Natural killer cell (primary cell): Measurements from ENCODE around the gene ASAP2. TPM values are rescaled to one million over a fixed set of nuclear protein-coding genes. Genes with fewer than 3 reads are reported as not detected.

Source experiments
- ATAC-seq, 3 donors: fragments of 150-1000 bp in 2 of 3; fragments of 200-7000 bp in 1 of 3; cut with Tn5 transposase; 1 replicate in 1 of 3; 2 replicates in 2 of 3; pipeline ENCODE4 v1.10.0; 2021; ENCODE audit warnings: mild to moderate bottlenecking in 2 of 3, moderate library complexity in 2 of 3
- DNase-seq, 2 donors: peaks; one replicate each; pipeline versions ENCODE4 v3.0.0 to v3.0.0-alpha.2; 2013 to 2021; ENCODE audit warnings: mixed read lengths in 1 of 2
- H3K27ac ChIP-seq: one replicate; pipeline ENCODE4 v1.5.1; 2013; ENCODE audit warnings: mild to moderate bottlenecking, low read length
- H3K27me3 ChIP-seq: one replicate; pipeline ENCODE4 v1.6.1; 2013; ENCODE audit warnings: low read length; ENCODE audit not compliant: control insufficient read depth, insufficient read depth
- H3K36me3 ChIP-seq: one replicate; pipeline ENCODE4 v1.6.1; 2013; ENCODE audit warnings: low read length; ENCODE audit not compliant: control insufficient read depth, insufficient read depth
- H3K4me1 ChIP-seq: one replicate; pipeline ENCODE4 v1.6.1; 2013; ENCODE audit warnings: low read length; ENCODE audit not compliant: control insufficient read depth, insufficient read depth
- H3K4me3 ChIP-seq: one replicate; pipeline ENCODE4 v1.5.1; 2013; ENCODE audit warnings: low read length
- H3K9me3 ChIP-seq: one replicate; pipeline ENCODE4 v1.6.1; 2013; ENCODE audit warnings: low read length; ENCODE audit not compliant: control insufficient read depth, insufficient read depth
- H3K27ac Mint-ChIP-seq, 2 donors: one replicate each; pipeline ENCODE4 v1.8.0; 2022; ENCODE audit warnings: mild to moderate bottlenecking in 2 of 2, mixed read lengths in 2 of 2, moderate library complexity in 1 of 2
- H3K27me3 Mint-ChIP-seq, 2 donors: one replicate each; pipeline ENCODE4 v1.8.0; 2022; ENCODE audit warnings: low read depth in 2 of 2, mixed read lengths in 2 of 2
- H3K36me3 Mint-ChIP-seq: one replicate; pipeline ENCODE4 v1.8.0; 2022; ENCODE audit warnings: mixed read lengths
- H3K4me1 Mint-ChIP-seq, 2 donors: one replicate each; pipeline ENCODE4 v1.8.0; 2022; ENCODE audit warnings: mixed read lengths in 2 of 2
- H3K4me3 Mint-ChIP-seq: one replicate; pipeline ENCODE4 v1.8.0; 2022; ENCODE audit warnings: mild to moderate bottlenecking, moderate library complexity, mixed read lengths
- H3K9me3 Mint-ChIP-seq, 2 donors: one replicate each; pipeline ENCODE4 v1.8.0; 2022; ENCODE audit warnings: mixed read lengths in 2 of 2
- CTCF ChIP-seq: fragments of 200-600 bp; IDR thresholded peaks from one replicate; pipeline ENCODE4 v1.8.0; 2022; ENCODE audit warnings: antibody characterized with exemption
- WGBS: methylation state at CpG from one replicate; pipeline ENCODE4 v1.1.7; 2013; ENCODE audit warnings: missing lambda C conversion rate; ENCODE audit not compliant: insufficient coverage; 5-methylcytosine and 5-hydroxymethylcytosine counted together
- intact Hi-C: fragments of 100-400 bp; cut with micrococcal nuclease; formaldehyde crosslinking; loops from one replicate; pipeline ENCODE4 v1.14.2; 2022
- total RNA-seq, 4 donors: library from RNA; stranded (reverse); fragments of 120-200 nt in 1 of 4; gene quantifications; one replicate each; pipeline versions ENCODE4 v1.2.3 to v1.2.4, GENCODE V29; 2013 to 2022

Gene ASAP2
- total RNA-seq, 3 donors from 2014 or later (not counting 1 experiment from before 2014, with no cell fraction given) = 0.20 to 1.8 (median 0.60) TPM

GRCh38 chr2:9285921-9286320 lies 79.3 kb downstream of the ASAP2 start:
- no peaks in the 10 kb centered on the region for H3K4me1 Mint-ChIP-seq
- no peaks in the 10 kb centered on the region for H3K36me3 ChIP-seq
- H3K36me3 Mint-ChIP-seq = no peaks in the 10 kb centered on the region
- peaks cover 11 to 15% of the 10 kb centered on the region in 2 donors for H3K27me3 Mint-ChIP-seq
- H3K4me3 ChIP-seq = no peak overlapping the region
- no peaks in the 10 kb centered on the region for H3K9me3 Mint-ChIP-seq
- no peaks in the 10 kb centered on the region for H3K4me1 ChIP-seq
- DNase-seq (no peak), ATAC-seq (no peak)
- intact Hi-C loops = no loop called here
- no peaks in the 10 kb centered on the region for H3K9me3 ChIP-seq
- H3K27ac Mint-ChIP-seq = no peak overlapping the region
- H3K27ac ChIP-seq = no peak overlapping the region
- WGBS = 92% methylated on average over 4 of the region's 4 CpGs
- H3K4me3 Mint-ChIP-seq = no peak overlapping the region
- TF ChIP-seq CTCF = no peak
- H3K27me3 ChIP-seq = no peaks in the 10 kb centered on the region

GRCh38 chr2:9286554-9287399 lies 80.2 kb downstream of the ASAP2 start:
- Histone ChIP-seq H3K9me3 (no peaks in the 10 kb centered on the region), H3K27me3 (no peaks in the 10 kb centered on the region), H3K27ac (no peak overlapping the region), H3K36me3 (no peaks in the 10 kb centered on the region), H3K4me3 (no peak overlapping the region), H3K4me1 (no peaks in the 10 kb centered on the region)
- Mint-ChIP-seq H3K27me3 (peaks cover 16 to 18% of the 10 kb centered on the region in 2 donors), H3K4me3 (no peak overlapping the region), H3K27ac (no peak overlapping the region), H3K36me3 (no peaks in the 10 kb centered on the region), H3K9me3 (no peaks in the 10 kb centered on the region), H3K4me1 (no peaks in the 10 kb centered on the region)
- WGBS = 87% methylated on average over 11 of the region's 12 CpGs
- intact Hi-C loops = no loop called here
- DNase-seq = no peak
- no peak for TF ChIP-seq CTCF
- no peak for ATAC-seq

- DNase-seq = no peak
- no peaks in the 10 kb centered on the region for H3K36me3 ChIP-seq
- TF ChIP-seq CTCF = no peak
- 89% methylated on average over 15 of the region's 15 CpGs for WGBS
- no peaks in the 10 kb centered on the region for H3K9me3 ChIP-seq
- no peak overlapping the region for H3K4me3 Mint-ChIP-seq
- H3K36me3 Mint-ChIP-seq = no peaks in the 10 kb centered on the region
- peaks cover 16 to 18% of the 10 kb centered on the region in 2 donors for H3K27me3 Mint-ChIP-seq
- no peak overlapping the region for H3K27ac Mint-ChIP-seq
- no peaks in the 10 kb centered on the region for H3K4me1 Mint-ChIP-seq
- no peak overlapping the region for H3K27ac ChIP-seq
- no peak overlapping the region for H3K4me3 ChIP-seq
- H3K27me3 ChIP-seq = no peaks in the 10 kb centered on the region
- no peaks in the 10 kb centered on the region for H3K4me1 ChIP-seq
- no peaks in the 10 kb centered on the region for H3K9me3 Mint-ChIP-seq
- intact Hi-C loops = no loop called here
- no peak for ATAC-seq
Observed at GRCh38 chr2:9287400-9288045, 80.9 kb downstream of the ASAP2 start.
